ENCODE measurements around the gene IL36RN. TPM values are rescaled to one million over a fixed set of nuclear protein-coding genes. Genes with fewer than 3 reads are reported as not detected.

The IL36RN gene
- total and polyA plus RNA-seq, 12 donors = not detected

DNA sequence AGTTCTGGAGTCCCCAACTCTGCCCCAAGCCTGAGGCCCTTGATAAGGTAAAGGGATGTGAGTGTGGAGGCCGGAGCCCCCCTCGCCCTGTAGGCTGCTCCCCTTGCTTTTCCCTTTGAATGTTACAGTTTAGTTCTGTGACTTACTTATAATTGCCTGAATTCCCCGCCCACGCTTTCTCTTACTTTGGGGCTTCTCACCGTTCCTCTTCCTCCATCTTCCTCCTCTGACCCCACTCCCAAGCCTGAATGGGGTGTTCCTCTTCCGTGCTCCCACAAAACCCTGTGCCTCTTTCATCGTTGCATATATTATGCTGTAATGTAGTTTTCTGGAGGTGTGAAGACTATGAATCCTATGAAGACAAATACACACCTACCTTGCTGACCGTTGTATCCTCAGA is 53.4 kb downstream of the IL36RN start:
- Histone ChIP-seq H3K27me3 (no peaks in the 10 kb centered on the region), H3K9me3 (replicated peaks in 1 of 3) (no peaks in the 10 kb centered on the region), H3K4me3 (no peak overlapping the region), H3K4me1 (replicated peaks in 1 of 2) (peaks cover 0 to 4% of the 10 kb centered on the region in 2 donors), H3K27ac (no peak overlapping the region), H3K36me3 (replicated peaks in 1 of 2) (no peaks in the 10 kb centered on the region)
- no peak for DNase-seq
- no peak for TF ChIP-seq POLR2A (IDR thresholded peaks at IDR 0.05)
- TF ChIP-seq, protein P1, sequence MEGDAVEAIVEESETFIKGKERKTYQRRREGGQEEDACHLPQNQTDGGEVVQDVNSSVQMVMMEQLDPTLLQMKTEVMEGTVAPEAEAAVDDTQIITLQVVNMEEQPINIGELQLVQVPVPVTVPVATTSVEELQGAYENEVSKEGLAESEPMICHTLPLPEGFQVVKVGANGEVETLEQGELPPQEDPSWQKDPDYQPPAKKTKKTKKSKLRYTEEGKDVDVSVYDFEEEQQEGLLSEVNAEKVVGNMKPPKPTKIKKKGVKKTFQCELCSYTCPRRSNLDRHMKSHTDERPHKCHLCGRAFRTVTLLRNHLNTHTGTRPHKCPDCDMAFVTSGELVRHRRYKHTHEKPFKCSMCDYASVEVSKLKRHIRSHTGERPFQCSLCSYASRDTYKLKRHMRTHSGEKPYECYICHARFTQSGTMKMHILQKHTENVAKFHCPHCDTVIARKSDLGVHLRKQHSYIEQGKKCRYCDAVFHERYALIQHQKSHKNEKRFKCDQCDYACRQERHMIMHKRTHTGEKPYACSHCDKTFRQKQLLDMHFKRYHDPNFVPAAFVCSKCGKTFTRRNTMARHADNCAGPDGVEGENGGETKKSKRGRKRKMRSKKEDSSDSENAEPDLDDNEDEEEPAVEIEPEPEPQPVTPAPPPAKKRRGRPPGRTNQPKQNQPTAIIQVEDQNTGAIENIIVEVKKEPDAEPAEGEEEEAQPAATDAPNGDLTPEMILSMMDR (IDR thresholded peaks at IDR 0.05) = no peak
- WGBS, 4 donors = 77 to 85% (median 82%) methylated on average over 8 of the region's 8 CpGs
- intact Hi-C loops (cut with DNase I) = no loop called here

DNA sequence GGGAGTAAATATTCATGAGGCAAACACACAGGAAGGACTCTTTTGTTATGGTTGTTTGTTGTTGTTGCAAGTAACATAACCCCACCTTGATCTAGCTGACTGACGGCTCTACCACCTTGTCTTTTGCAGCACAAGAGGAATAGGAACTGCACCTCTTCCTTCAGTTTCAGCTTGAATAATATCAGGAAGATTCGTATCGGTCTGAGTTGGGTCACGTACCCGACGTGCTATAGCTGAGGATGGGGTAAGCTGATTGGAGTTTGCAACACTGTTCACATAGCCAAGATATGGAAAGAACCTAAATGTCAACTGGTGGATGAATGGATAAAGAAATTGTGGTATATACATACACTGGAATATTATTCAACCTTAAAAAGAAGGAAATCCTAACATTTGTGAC is 53.9 kb downstream of the IL36RN start:
- 73 to 88% (median 78%) methylated on average over 6 of the region's 6 CpGs for WGBS, 4 donors
- peaks cover 0 to 5% of the 10 kb centered on the region in 2 donors for H3K4me1 ChIP-seq (replicated peaks in 1 of 2)
- H3K9me3 ChIP-seq (replicated peaks in 1 of 3) = no peaks in the 10 kb centered on the region
- intact Hi-C loops (cut with DNase I) = no loop called here
- TF ChIP-seq, protein P1 (IDR thresholded peaks at IDR 0.05) = no peak
- TF ChIP-seq POLR2A (IDR thresholded peaks at IDR 0.05) = no peak
- H3K36me3 ChIP-seq (replicated peaks in 1 of 2) = no peaks in the 10 kb centered on the region
- DNase-seq = no peak
- no peak overlapping the region for H3K4me3 ChIP-seq
- H3K27ac ChIP-seq = no peak overlapping the region
- H3K27me3 ChIP-seq = no peaks in the 10 kb centered on the region

DNA sequence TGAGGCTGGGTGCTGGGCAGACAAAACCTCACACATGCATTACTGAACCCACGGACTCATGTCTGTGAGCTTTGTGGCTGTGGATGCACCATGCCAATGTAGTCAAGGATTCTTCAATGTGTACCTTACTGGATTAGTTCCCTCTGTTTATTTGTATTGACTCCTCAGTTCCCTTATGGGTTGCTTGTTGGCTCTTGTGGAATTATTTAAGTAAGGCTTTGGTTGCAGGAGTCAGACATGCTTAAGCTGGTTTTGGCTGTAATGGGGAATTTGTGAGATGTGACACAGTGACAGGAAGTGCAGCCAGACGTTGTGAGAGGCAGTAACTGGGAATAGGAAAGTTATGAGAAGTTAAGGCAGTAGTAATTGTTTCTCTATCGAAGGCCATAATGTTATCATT is 54.8 kb downstream of the IL36RN start:
- TF ChIP-seq, protein P1 (IDR thresholded peaks at IDR 0.05) = no peak
- no peak for TF ChIP-seq POLR2A (IDR thresholded peaks at IDR 0.05)
- no peaks in the 10 kb centered on the region for H3K36me3 ChIP-seq (replicated peaks in 1 of 2)
- H3K9me3 ChIP-seq (replicated peaks in 1 of 3) = no peaks in the 10 kb centered on the region
- intact Hi-C loops (cut with DNase I) = no loop called here
- DNase-seq = no peak
- peaks cover 0 to 5% of the 10 kb centered on the region in 2 donors for H3K4me1 ChIP-seq (replicated peaks in 1 of 2)
- no peak overlapping the region for H3K4me3 ChIP-seq
- 66 to 70% (median 68%) methylated on average over 3 of the region's 3 CpGs for WGBS, 4 donors
- no peaks in the 10 kb centered on the region for H3K27me3 ChIP-seq
- H3K27ac ChIP-seq = no peak overlapping the region

Small RNA genes within 50 kb of the gene (small RNA-seq; reads per million reads assigned to genes)
- 0 reads per million in 2 donors for gene RNU6-1180P

Other genes with a start within 250 kb of the IL36RN start
- gene IL1B, start 222.4 kb upstream of the IL36RN start, total RNA-seq = 1 to 10 TPM in 5 of 9 donors, under 1 TPM in 3, not detected in 1; 0.44 to 2.1 (median 1.4) TPM
- 1 to 10 TPM in 2 of 3 donors, under 1 TPM in 1; 0.72 to 5.9 (median 1.6) TPM for gene IL1B, start 222.4 kb upstream of the IL36RN start, polyA plus RNA-seq
- gene IL37, start 148.0 kb upstream of the IL36RN start, total RNA-seq = under 1 TPM in 1 of 9 donors, not detected in 8; 0.33 TPM
- not detected for gene IL37, start 148.0 kb upstream of the IL36RN start, polyA plus RNA-seq
- under 1 TPM in 1 of 9 donors, not detected in 8; 0.28 TPM for gene IL36G, start 81.2 kb upstream of the IL36RN start, total RNA-seq
- gene IL36G, start 81.2 kb upstream of the IL36RN start, polyA plus RNA-seq = not detected
- not detected for gene IL36A, start 53.7 kb upstream of the IL36RN start, total RNA-seq
- gene IL36A, start 53.7 kb upstream of the IL36RN start, polyA plus RNA-seq = not detected
- not detected for gene IL36B, start 6.3 kb upstream of the IL36RN start, total RNA-seq
- not detected for gene IL36B, start 6.3 kb upstream of the IL36RN start, polyA plus RNA-seq
- not detected for gene IL1F10, start 8.8 kb downstream of the IL36RN start, total RNA-seq
- gene IL1F10, start 8.8 kb downstream of the IL36RN start, polyA plus RNA-seq = not detected
- gene IL1RN, start 68.4 kb downstream of the IL36RN start, total RNA-seq = 1 to 10 TPM in 4 of 9 donors, under 1 TPM in 3, not detected in 2; 0.22 to 6.1 (median 1.1) TPM
- 1 to 10 TPM; 1.4 to 2.6 (median 2.5) TPM for gene IL1RN, start 68.4 kb downstream of the IL36RN start, polyA plus RNA-seq
- 100 to 1,000 TPM in 4 of 9 donors, 10 to 100 TPM in 5; 19.2 to 164 (median 82.9) TPM for gene PSD4, start 114.8 kb downstream of the IL36RN start, total RNA-seq
- gene PSD4, start 114.8 kb downstream of the IL36RN start, polyA plus RNA-seq = 10 to 100 TPM; 21.1 to 60.2 (median 31.8) TPM
- 10 to 100 TPM in 6 of 9 donors, 1 to 10 TPM in 3; 1.7 to 72.3 (median 13.1) TPM for gene PAX8, start 219.7 kb downstream of the IL36RN start, total RNA-seq
- gene PAX8, start 219.7 kb downstream of the IL36RN start, polyA plus RNA-seq = 10 to 100 TPM in 1 of 3 donors, 1 to 10 TPM in 2; 5.6 to 13.3 (median 6.7) TPM

All from adrenal gland (tissue), 12 donors.